Endodermal cell (in vitro differentiated cells): ENCODE measurements around the gene MYPOP. TPM values are rescaled to one million over a fixed set of nuclear protein-coding genes. Genes with fewer than 3 reads are reported as not detected.

ENCODE experiments used
- DNase-seq: peaks from one replicate; pipeline ENCODE4 v3.0.0-alpha.2; 2017
- H3K27ac ChIP-seq: 2 replicates; pipeline ENCODE4 v1.5.1; 2013; ENCODE audit warnings: mild to moderate bottlenecking, low read depth, low read length, moderate library complexity
- H3K27me3 ChIP-seq: 2 replicates; pipeline ENCODE4 v1.6.1; 2013; ENCODE audit warnings: mild to moderate bottlenecking, low read length, moderate library complexity; ENCODE audit not compliant: insufficient read depth, control insufficient read depth, poor library complexity, severe bottlenecking
- H3K36me3 ChIP-seq: 2 replicates; pipeline ENCODE4 v1.7.0; 2013; ENCODE audit warnings: mild to moderate bottlenecking, low read length, moderate library complexity; ENCODE audit not compliant: control insufficient read depth, insufficient read depth
- H3K4me1 ChIP-seq: one replicate; pipeline ENCODE4 v1.7.0; 2013; ENCODE audit warnings: low read length; ENCODE audit not compliant: control insufficient read depth, insufficient read depth
- H3K4me3 ChIP-seq: 2 replicates; pipeline ENCODE4 v1.5.1; 2013; ENCODE audit warnings: mild to moderate bottlenecking, low read length, moderate library complexity
- H3K9ac ChIP-seq: 2 replicates; pipeline ENCODE4 v1.6.1; 2013; ENCODE audit warnings: mild to moderate bottlenecking, low read length, moderate library complexity; ENCODE audit not compliant: poor library complexity, severe bottlenecking; ENCODE audit errors: extremely low read depth
- H3K9me3 ChIP-seq: 2 replicates; pipeline ENCODE4 v1.6.1; 2013; ENCODE audit warnings: mild to moderate bottlenecking, low read length, moderate library complexity; ENCODE audit not compliant: control insufficient read depth
- H3K27ac Mint-ChIP-seq: 2 replicates; pipeline ENCODE4 v1.8.0; 2020; ENCODE audit warnings: mixed read lengths
- H3K27me3 Mint-ChIP-seq: 2 replicates; pipeline ENCODE4 v1.8.0; 2021; ENCODE audit warnings: mild to moderate bottlenecking, mixed read lengths; ENCODE audit not compliant: insufficient read depth
- H3K36me3 Mint-ChIP-seq: 2 replicates; pipeline ENCODE4 v1.8.0; 2020; ENCODE audit warnings: low read depth, mixed read lengths
- H3K4me1 Mint-ChIP-seq: 2 replicates; pipeline ENCODE4 v1.8.0; 2020; ENCODE audit warnings: mixed read lengths
- H3K4me3 Mint-ChIP-seq: 2 replicates; pipeline ENCODE4 v1.8.0; 2020; ENCODE audit warnings: mild to moderate bottlenecking, moderate library complexity, mixed read lengths
- H3K9me3 Mint-ChIP-seq: 2 replicates; pipeline ENCODE4 v1.8.0; 2020; ENCODE audit warnings: mild to moderate bottlenecking, mixed read lengths
- WGBS, 2 experiments: methylation state at CpG; one replicate each; pipeline versions ENCODE4 v1.1.5 to v1.1.7; 2013; ENCODE audit warnings: missing lambda C conversion rate in 2 of 2, mixed read lengths in 1 of 2; ENCODE audit not compliant: insufficient coverage in 1 of 2, insufficient read length in 1 of 2; 5-methylcytosine and 5-hydroxymethylcytosine counted together
- total RNA-seq, 2 donors: library from RNA; stranded (reverse); fragmentation: NEBNext Ultra II Directional in 1 of 2; extraction: Animal tissue kit (Norgen Biotek cat#: 25700) in 1 of 2; gene quantifications; 2 replicates in 1 of 2; 3 replicates in 1 of 2; pipeline ENCODE4 v1.2.1, GENCODE V29; 2021
- TF ChIP-seq, protein P1 (sequence below): fragments of 200-600 bp; sonication (generic); conservative IDR thresholded peaks from 2 replicates; pipeline ENCODE4 v1.5.0; 2021; ENCODE audit warnings: antibody characterized with exemption, mild to moderate bottlenecking

The MYPOP gene
- total RNA-seq, 2 donors from 2014 or later: 13.6 to 19.9 TPM

DNA sequence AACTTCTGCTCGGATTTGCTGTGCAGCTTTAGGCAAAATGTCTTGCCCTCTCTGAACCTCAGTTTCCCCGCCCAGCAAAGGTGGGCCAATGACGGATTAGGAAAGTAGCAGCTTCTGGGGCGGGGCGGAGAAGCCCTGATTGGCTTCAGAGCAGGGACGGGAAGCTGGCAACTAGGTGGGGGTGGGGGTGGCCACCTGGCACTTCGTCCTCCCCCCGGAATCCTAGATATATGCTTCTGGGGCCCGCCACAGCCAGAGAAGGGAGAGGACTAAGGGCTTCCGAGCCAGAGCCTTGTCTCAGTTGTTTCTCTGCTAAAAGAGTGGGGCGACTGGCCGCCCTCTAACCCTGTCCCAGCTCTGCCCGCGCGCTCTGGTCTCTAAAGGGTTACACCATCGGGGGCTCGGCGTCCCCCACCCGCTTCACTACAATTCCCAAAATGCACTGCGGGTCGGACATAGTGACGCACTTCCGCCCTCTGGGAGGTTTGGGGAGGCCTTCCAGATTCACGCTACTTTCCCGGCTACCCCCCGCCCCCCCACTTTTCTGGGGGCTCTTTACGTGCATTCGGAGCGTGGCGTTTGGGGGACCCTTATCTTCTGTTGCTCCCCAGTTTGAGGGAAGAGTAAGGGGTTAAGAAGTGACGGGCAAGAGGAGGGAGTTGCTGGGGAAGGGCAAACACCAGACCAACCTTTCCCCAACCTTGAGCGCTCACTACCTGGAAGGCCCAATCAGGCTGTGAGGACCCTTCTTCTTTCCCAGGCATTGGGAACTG, 15.8 kb downstream of the MYPOP start:
- Histone ChIP-seq H3K9me3 (no peaks in the 10 kb centered on the region), H3K36me3 (peaks cover 3% of the 10 kb centered on the region), H3K9ac (peak overlapping the region; percentile 81), H3K4me1 (peaks cover 3% of the 10 kb centered on the region), H3K4me3 (peak overlapping the region; percentile 90), H3K27me3 (no peaks in the 10 kb centered on the region), H3K27ac (peak overlapping the region; percentile 68)
- 1 to 11% methylated on average over 9 to 32 of the region's 32 CpGs for WGBS, 2 experiments
- H3K4me1 Mint-ChIP-seq: peaks cover 11% of the 10 kb centered on the region
- peak; percentile 96 for DNase-seq
- no peaks in the 10 kb centered on the region for H3K27me3 Mint-ChIP-seq
- no peaks in the 10 kb centered on the region for H3K9me3 Mint-ChIP-seq
- peak overlapping the region; percentile 99 for H3K27ac Mint-ChIP-seq
- TF ChIP-seq, protein P1, sequence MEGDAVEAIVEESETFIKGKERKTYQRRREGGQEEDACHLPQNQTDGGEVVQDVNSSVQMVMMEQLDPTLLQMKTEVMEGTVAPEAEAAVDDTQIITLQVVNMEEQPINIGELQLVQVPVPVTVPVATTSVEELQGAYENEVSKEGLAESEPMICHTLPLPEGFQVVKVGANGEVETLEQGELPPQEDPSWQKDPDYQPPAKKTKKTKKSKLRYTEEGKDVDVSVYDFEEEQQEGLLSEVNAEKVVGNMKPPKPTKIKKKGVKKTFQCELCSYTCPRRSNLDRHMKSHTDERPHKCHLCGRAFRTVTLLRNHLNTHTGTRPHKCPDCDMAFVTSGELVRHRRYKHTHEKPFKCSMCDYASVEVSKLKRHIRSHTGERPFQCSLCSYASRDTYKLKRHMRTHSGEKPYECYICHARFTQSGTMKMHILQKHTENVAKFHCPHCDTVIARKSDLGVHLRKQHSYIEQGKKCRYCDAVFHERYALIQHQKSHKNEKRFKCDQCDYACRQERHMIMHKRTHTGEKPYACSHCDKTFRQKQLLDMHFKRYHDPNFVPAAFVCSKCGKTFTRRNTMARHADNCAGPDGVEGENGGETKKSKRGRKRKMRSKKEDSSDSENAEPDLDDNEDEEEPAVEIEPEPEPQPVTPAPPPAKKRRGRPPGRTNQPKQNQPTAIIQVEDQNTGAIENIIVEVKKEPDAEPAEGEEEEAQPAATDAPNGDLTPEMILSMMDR: no peak
- H3K4me3 Mint-ChIP-seq: peak overlapping the region; percentile 81
- H3K36me3 Mint-ChIP-seq: peaks cover 4% of the 10 kb centered on the region

DNA sequence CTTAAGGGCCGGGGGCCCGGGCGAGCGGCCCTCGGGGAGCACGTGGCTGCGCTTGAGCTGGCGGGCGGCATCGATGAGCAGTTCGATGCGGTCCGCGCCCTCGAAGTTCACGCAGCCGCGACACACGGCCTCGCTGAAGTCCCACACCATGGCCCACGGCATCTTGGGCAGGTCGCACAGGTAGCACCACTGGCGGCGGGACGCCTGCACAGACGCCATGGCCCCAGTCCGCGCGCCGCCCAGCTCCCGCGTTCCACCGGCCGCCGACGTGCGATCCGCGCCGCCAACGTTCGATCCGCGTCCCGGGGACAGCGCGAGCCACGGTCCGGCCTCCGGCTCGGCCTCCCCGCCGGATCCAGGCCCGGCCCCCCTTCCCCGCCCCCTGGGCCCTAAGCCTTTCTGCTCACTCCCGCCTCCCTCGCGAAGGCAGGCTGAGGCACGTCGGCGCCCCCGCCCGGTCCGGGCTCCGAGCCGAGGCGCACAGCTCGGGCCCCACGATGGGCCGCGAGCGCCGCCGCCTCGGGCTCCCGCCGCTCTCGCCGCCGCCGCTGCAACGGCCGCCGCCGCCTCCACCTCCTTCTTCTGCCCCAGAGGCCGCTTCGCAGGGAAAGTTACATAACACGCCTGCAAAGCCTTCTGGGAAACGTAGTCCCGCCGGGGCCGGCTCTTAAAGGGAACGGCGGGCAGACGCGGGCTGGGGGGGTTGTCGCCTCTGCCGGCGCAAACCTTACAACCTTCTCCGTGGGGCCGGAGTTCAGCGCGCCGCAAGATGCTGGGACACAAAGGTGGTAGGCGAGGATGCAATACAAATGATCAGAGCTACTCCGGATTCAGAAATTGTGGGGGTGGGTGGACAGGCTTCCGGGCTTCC, 16.6 kb downstream of the MYPOP start, which contains the start of gene IRF2BP1:
Gene IRF2BP1, minus strand, starts transcription at position 586 of the 871 bp plus-strand sequence. Its CDS starts 367 bp downstream, at position 219.
- Histone ChIP-seq H3K9ac (peak within 1 kb of the TSS; percentile 81), H3K27ac (peak within 1 kb of the TSS; percentile 68), H3K27me3 (no peaks in the 10 kb centered on the region), H3K4me3 (peak within 1 kb of the TSS; percentile 90), H3K36me3 (peaks cover 3% of the 10 kb centered on the region), H3K9me3 (no peaks in the 10 kb centered on the region), H3K4me1 (peaks cover 6% of the 10 kb centered on the region)
- peak within 1 kb of the TSS; percentile 81 for H3K4me3 Mint-ChIP-seq
- TF ChIP-seq, protein P1: no peak
- H3K27me3 Mint-ChIP-seq: no peaks in the 10 kb centered on the region
- 1 to 2% methylated on average over 9 to 107 of the region's 107 CpGs for WGBS, 2 experiments
- DNase-seq: peak; percentile 97
- peak within 1 kb of the TSS; percentile 99 for H3K27ac Mint-ChIP-seq
- no peaks in the 10 kb centered on the region for H3K9me3 Mint-ChIP-seq
- peaks cover 20% of the 10 kb centered on the region for H3K4me1 Mint-ChIP-seq
- peaks cover 4% of the 10 kb centered on the region for H3K36me3 Mint-ChIP-seq

DNA sequence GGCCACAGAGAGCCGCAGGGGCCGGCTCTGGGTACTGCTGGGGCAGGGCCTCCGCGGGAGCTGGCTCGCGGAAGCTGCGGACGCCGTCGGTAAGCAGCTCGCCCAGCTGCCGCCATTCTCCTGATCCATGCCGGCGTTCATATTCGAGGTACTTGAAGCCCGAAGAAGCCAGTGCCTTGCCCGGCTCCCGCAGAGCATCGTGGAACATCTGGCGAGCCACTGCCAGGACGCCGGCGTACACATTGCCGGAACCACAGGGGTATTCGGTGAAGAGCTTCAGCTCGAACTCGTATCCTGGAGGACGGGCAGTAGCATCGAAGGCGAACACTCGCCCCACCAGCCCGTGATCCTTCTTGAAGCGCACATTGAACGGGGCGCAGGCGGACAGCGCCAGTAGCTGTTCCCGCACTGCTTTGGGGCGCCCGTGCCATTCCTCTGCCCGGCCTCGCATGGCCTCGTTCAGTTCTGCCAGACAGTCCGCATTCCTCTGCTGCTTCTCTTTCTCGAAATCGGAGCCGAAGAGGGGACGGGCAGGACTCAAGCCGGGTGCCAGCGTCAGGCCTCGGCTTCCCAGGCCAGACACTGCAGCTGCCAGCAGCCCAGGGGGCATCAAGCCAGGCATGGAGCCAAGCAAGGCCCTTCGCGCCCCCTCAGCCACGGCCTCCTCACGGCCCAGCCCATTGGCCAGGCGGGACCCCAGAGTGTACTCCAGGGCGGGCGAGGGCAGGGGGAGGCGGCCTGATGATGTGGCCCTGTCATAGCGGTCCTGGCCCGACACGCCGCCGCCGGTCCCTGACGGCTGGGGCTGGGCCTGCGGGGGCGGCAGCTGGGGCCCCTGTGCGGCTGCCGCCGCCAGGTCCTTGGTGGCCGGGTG, 17.5 kb downstream of the MYPOP start:
- H3K9me3 Mint-ChIP-seq: no peaks in the 10 kb centered on the region
- Histone ChIP-seq H3K36me3 (peaks cover 3% of the 10 kb centered on the region), H3K27ac (no peak overlapping the region), H3K4me1 (peaks cover 6% of the 10 kb centered on the region), H3K9me3 (no peaks in the 10 kb centered on the region), H3K9ac (peak overlapping the region; percentile 44), H3K27me3 (no peaks in the 10 kb centered on the region), H3K4me3 (peak overlapping the region; percentile 90)
- no peaks in the 10 kb centered on the region for H3K36me3 Mint-ChIP-seq
- DNase-seq: peak; percentile 75
- 72 to 76% methylated on average over 62 to 72 of the region's 72 CpGs for WGBS, 2 experiments
- peak overlapping the region; percentile 81 for H3K4me3 Mint-ChIP-seq
- no peak overlapping the region for H3K27ac Mint-ChIP-seq
- H3K27me3 Mint-ChIP-seq: no peaks in the 10 kb centered on the region
- TF ChIP-seq, protein P1: no peak
- H3K4me1 Mint-ChIP-seq: peaks cover 24% of the 10 kb centered on the region
